WI38 (cell line): Measurements from ENCODE around the gene FLT4.

ENCODE experiments used
- H3K4me3 ChIP-seq: 2 replicates; pipeline ENCODE4 v1.5.1; 2011; ENCODE audit warnings: low read depth, mild to moderate bottlenecking, control low read depth, low read length
- CTCF ChIP-seq: IDR thresholded peaks from 2 replicates; pipeline ENCODE4 v1.5.1; 2012; ENCODE audit warnings: low read depth, mild to moderate bottlenecking, control low read depth, low read length

The FLT4 gene

GRCh38 chr5:180613814-180614188 lies 35.6 kb downstream of the FLT4 start:
- H3K4me3 ChIP-seq, result no peak overlapping the region
- no peak for TF ChIP-seq CTCF

- H3K4me3 ChIP-seq, result no peak overlapping the region
- no peak for TF ChIP-seq CTCF
Measured at GRCh38 chr5:180613188-180613813, 36.1 kb downstream of the FLT4 start.

GRCh38 chr5:180612683-180613082 lies 36.7 kb downstream of the FLT4 start:
- no peak overlapping the region for H3K4me3 ChIP-seq
- TF ChIP-seq CTCF, result no peak

GRCh38 chr5:180611140-180611850 lies 38.1 kb downstream of the FLT4 start:
- H3K4me3 ChIP-seq, result no peak overlapping the region
- no peak for TF ChIP-seq CTCF

- TF ChIP-seq CTCF, result no peak
- no peak overlapping the region for H3K4me3 ChIP-seq
Measured at GRCh38 chr5:180609817-180610550, 39.4 kb downstream of the FLT4 start.

DNA sequence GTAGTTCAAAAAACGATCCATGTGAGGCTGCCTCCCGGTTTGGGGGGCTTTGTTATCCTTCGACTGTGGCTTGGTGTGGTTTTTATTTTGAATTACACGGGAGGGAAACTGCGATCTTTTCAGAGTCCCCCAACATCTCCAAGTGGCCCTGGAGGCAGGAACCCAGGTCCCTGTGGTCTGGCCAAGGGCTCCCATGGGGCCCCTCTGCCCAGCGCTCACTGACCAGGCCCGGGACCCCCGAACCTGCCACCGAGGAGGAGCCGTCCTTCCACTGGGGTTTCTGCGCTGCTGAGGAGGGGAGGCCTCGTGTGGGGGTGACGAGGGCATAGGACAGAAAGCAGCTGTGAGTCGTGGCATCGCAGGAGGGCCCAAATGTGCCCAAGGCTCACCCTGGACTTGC lies 40.0 kb downstream of the FLT4 start:
- H3K4me3 ChIP-seq, result no peak overlapping the region
- no peak for TF ChIP-seq CTCF
